Sciatic nerve (tissue), 2 donors: Measurements from ENCODE around the gene COX7C. TPM values are rescaled to one million over a fixed set of nuclear protein-coding genes. Genes with fewer than 3 reads are reported as not detected.
"Not testable (repeated sequence)": the region's sequence is repeated elsewhere in the genome, so short reads cannot be mapped to it uniquely, and the experiment has no call there.

Experiments
- ATAC-seq: fragments of 200-7000 bp; cut with Tn5 transposase; one replicate; pipeline ENCODE4 v1.9.1; 2020; ENCODE audit warnings: mild to moderate bottlenecking, moderate library complexity
- DNase-seq: peaks from one replicate; pipeline ENCODE4 v3.0.0-alpha.2; 2020; ENCODE audit warnings: low spot score
- intact Hi-C: fragments of 100-400 bp; cut with DNase I; formaldehyde crosslinking; loops from one replicate; pipeline ENCODE4 v1.14.2; 2022
- total RNA-seq: library from RNA; stranded (reverse); fragmentation: NEBNext Ultra II Directional; extraction: Animal tissue kit (Norgen Biotek cat#: 25700); gene quantifications from one replicate; pipeline ENCODE4 v1.2.1, GENCODE V29; 2021
- donor health status: DM: no; HTN: no; CAD: no.
- donor health status: DM: no; HTN: no; CAD: no.

Gene COX7C
- total RNA-seq, 1 donor from 2014 or later = 341 TPM

- ATAC-seq (no peak), DNase-seq (no peak)
- intact Hi-C loops = no loop called here
Observed at GRCh38 chr5:86649832-86650505, 32.2 kb downstream of the COX7C start.

GRCh38 chr5:86660771-86661170 lies 43.0 kb downstream of the COX7C start:
- intact Hi-C loops, ATAC-seq: not testable (repeated sequence)

GRCh38 chr5:86664173-86664572 lies 46.4 kb downstream of the COX7C start:
- ATAC-seq = no peak
- intact Hi-C loops = no loop called here

More at GRCh38 chr5:86660771-86661170, 43.0 kb downstream of the COX7C start:
- DNase-seq = not testable (repeated sequence)

GRCh38 chr5:86665984-86666760 lies 48.4 kb downstream of the COX7C start:
- no peak for ATAC-seq
- no peak for DNase-seq
- intact Hi-C loops = no loop called here

More at GRCh38 chr5:86664173-86664572, 46.4 kb downstream of the COX7C start:
- no peak for DNase-seq

GRCh38 chr5:86666981-86667380 lies 49.2 kb downstream of the COX7C start:
- intact Hi-C loops = no loop called here
- ATAC-seq (no peak), DNase-seq (no peak)
